Gastroesophageal sphincter (tissue), 3 donors: ENCODE results near the gene ANK2.

ENCODE experiments used
- CTCF ChIP-seq, 4 experiments: fragments of 200-600 bp in 2 of 4; fragments of 450-650 bp in 2 of 4; sonication (generic) in 1 of 4; IDR thresholded peaks; one replicate each; pipeline ENCODE4 v1.5.1; 2017 to 2019; ENCODE audit warnings: antibody characterized with exemption in 4 of 4, mild to moderate bottlenecking in 2 of 4, moderate library complexity in 2 of 4
- POLR2A ChIP-seq, 2 donors: fragments of 450-650 bp; IDR thresholded peaks; one replicate each; pipeline ENCODE4 v1.6.1; 2017; ENCODE audit warnings: antibody characterized with exemption in 2 of 2, mild to moderate bottlenecking in 2 of 2, moderate library complexity in 1 of 2
- POLR2AphosphoS5 ChIP-seq: sonication (generic); formaldehyde crosslinking; IDR thresholded peaks from one replicate; pipeline ENCODE4 v1.6.1; 2017; ENCODE audit warnings: antibody characterized with exemption

- no peak for TF ChIP-seq CTCF (IDR thresholded peaks at IDR 0.05)
- TF ChIP-seq POLR2A (IDR thresholded peaks at IDR 0.05) = no peak
- no peak for TF ChIP-seq POLR2AphosphoS5
These were observed 21.3 kb downstream of the ANK2 start for GRCh38 chr4:113070755-113071154.
